Measurements from ENCODE around the gene IL32.
"Not testable (repeated sequence)": the region's sequence is repeated elsewhere in the genome, so short reads cannot be mapped to it uniquely, and the experiment has no call there.

Gene IL32

DNA sequence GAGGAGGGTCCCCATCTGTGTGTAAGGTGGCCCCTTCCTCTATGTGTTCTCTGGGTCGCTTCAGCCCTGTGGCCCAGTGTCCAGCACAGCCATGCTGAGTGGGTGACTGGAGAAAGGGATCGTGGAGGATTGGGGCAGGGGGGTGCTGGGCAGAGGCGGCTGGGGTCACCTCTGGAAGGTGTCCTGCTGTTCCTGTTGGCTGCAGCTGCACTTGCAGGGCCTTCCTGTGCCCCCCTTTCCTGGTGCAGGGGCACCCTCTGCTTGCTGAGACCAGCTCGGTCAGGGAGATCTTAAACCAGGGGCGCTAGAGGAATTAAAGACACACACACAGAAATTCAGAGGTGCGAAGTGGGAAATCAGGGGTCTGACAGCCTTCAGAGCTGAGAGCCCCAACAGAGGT lies 11.1 kb downstream of the IL32 start:
- peaks cover 32% of the 10 kb centered on the region for H3K27me3 ChIP-seq (replicated peaks; ENCODE audit: insufficient read depth, low read length)
- H3K9me3 ChIP-seq (replicated peaks; ENCODE audit: insufficient read depth, low read length): no peaks in the 10 kb centered on the region
- peaks cover 27% of the 10 kb centered on the region for H3K4me1 ChIP-seq (ENCODE audit: low read length)
- TF ChIP-seq, protein P1, sequence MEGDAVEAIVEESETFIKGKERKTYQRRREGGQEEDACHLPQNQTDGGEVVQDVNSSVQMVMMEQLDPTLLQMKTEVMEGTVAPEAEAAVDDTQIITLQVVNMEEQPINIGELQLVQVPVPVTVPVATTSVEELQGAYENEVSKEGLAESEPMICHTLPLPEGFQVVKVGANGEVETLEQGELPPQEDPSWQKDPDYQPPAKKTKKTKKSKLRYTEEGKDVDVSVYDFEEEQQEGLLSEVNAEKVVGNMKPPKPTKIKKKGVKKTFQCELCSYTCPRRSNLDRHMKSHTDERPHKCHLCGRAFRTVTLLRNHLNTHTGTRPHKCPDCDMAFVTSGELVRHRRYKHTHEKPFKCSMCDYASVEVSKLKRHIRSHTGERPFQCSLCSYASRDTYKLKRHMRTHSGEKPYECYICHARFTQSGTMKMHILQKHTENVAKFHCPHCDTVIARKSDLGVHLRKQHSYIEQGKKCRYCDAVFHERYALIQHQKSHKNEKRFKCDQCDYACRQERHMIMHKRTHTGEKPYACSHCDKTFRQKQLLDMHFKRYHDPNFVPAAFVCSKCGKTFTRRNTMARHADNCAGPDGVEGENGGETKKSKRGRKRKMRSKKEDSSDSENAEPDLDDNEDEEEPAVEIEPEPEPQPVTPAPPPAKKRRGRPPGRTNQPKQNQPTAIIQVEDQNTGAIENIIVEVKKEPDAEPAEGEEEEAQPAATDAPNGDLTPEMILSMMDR (IDR thresholded peaks at IDR 0.05; ENCODE audit: low read length): no peak
- no peak for TF ChIP-seq EZH2 (optimal IDR thresholded peaks at IDR 0.05; ENCODE audit: low read depth, low read length)
- TF ChIP-seq EZH2phosphoT487 (IDR thresholded peaks at IDR 0.05; ENCODE audit: low read length): no peak
- peak; percentile 33 for DNase-seq
- H3K9ac ChIP-seq (ENCODE audit: low read length): peak overlapping the region; percentile 58
- H3K9me2 ChIP-seq (replicated peaks; ENCODE audit: insufficient read depth, low read length): no peaks in the 10 kb centered on the region
- no peaks in the 10 kb centered on the region for H3K36me3 ChIP-seq (replicated peaks; ENCODE audit: insufficient read depth, low read length)
- 0 out of 2 replicates have a peak, but pooled peaks cover 8% of the 10 kb centered on the region for H3F3A ChIP-seq (ENCODE audit: insufficient read depth, low read length)
- peak overlapping the region; percentile 81; the same call in 1 of the 2 replicates for H3K27ac ChIP-seq (ENCODE audit: low read length)
- H4K20me1 ChIP-seq (ENCODE audit: insufficient read depth, low read length): no peaks in the 10 kb centered on the region
- H3K4me3 ChIP-seq (ENCODE audit: low read length): peak overlapping the region; percentile 10; the same call in 1 of the 2 replicates
- peak overlapping the region; percentile 80 for H3K4me2 ChIP-seq (ENCODE audit: low read depth, low read length)
- 0 out of 2 replicates have a peak overlapping the region, but pooled peaks have one; percentile 2 for H2AFZ ChIP-seq (ENCODE audit: low read length)
- no peaks in the 10 kb centered on the region for H3K79me2 ChIP-seq (ENCODE audit: low read length)

DNA sequence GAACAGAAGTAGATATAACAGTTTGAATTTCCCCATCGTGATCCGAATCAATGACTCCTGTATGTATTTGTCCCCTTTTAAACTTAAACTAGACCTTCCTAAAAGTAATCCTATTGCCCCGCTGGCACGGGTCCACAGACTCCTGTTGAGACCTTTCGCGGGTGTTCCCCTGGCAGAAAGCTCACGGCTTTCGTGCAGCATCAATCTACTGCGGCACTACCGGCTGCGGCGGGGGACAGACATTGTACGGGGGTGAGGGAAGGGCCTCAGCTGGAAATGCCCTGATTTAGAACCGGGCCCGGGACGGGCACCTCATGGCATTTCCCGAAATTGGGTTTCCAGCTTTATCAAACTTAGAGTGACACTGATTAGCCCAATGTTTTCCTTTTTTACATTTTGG lies 14.6 kb downstream of the IL32 start:
- Histone ChIP-seq H3K27ac (ENCODE audit: low read length) (no peak overlapping the region), H3F3A (ENCODE audit: insufficient read depth, low read length) (0 out of 2 replicates have a peak, but pooled peaks cover 8% of the 10 kb centered on the region), H3K4me2 (ENCODE audit: low read depth, low read length) (no peak overlapping the region), H2AFZ (ENCODE audit: low read length) (no peak overlapping the region), H3K9me2 (replicated peaks; ENCODE audit: insufficient read depth, low read length) (no peaks in the 10 kb centered on the region), H3K4me1 (ENCODE audit: low read length) (peaks cover 23% of the 10 kb centered on the region), H3K4me3 (ENCODE audit: low read length) (no peak overlapping the region), H3K27me3 (replicated peaks; ENCODE audit: insufficient read depth, low read length) (peaks cover 36% of the 10 kb centered on the region), H4K20me1 (ENCODE audit: insufficient read depth, low read length) (no peaks in the 10 kb centered on the region), H3K9ac (ENCODE audit: low read length) (no peak overlapping the region), H3K9me3 (replicated peaks; ENCODE audit: insufficient read depth, low read length) (no peaks in the 10 kb centered on the region), H3K36me3 (replicated peaks; ENCODE audit: insufficient read depth, low read length) (no peaks in the 10 kb centered on the region), H3K79me2 (ENCODE audit: low read length) (no peaks in the 10 kb centered on the region)
- DNase-seq: no peak
- TF ChIP-seq EZH2 (optimal IDR thresholded peaks at IDR 0.05; ENCODE audit: low read depth, low read length) (no peak), EZH2phosphoT487 (IDR thresholded peaks at IDR 0.05; ENCODE audit: low read length) (no peak)
- TF ChIP-seq, protein P1 (IDR thresholded peaks at IDR 0.05; ENCODE audit: low read length): no peak

DNA sequence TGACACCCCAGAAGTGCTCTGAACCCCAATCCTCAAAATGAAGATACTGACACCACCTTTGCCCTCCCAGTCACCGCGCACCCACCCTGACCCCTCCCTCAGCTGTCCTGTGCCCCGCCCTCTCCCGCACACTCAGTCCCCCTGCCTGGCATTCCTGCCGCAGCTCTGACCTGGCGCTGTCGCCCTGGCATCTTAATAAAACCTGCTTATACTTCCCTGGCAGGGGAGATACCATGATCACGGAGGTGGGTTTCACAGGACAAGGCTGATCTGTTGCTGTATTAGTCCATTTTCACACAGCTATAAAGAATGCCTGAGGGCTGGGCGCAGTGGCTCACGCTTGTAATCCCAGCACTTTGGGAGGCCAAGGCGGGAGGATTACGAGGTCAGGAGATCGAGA lies 16.5 kb downstream of the IL32 start:
- H2AFZ ChIP-seq (ENCODE audit: low read length); H3K36me3 ChIP-seq (replicated peaks; ENCODE audit: insufficient read depth, low read length); H3K9me3 ChIP-seq (replicated peaks; ENCODE audit: insufficient read depth, low read length); H3K79me2 ChIP-seq (ENCODE audit: low read length); H3F3A ChIP-seq (ENCODE audit: insufficient read depth, low read length); H3K4me1 ChIP-seq (ENCODE audit: low read length); DNase-seq; H3K4me3 ChIP-seq (ENCODE audit: low read length); H3K9me2 ChIP-seq (replicated peaks; ENCODE audit: insufficient read depth, low read length); H3K4me2 ChIP-seq (ENCODE audit: low read depth, low read length); H3K9ac ChIP-seq (ENCODE audit: low read length); H4K20me1 ChIP-seq (ENCODE audit: insufficient read depth, low read length); H3K27ac ChIP-seq (ENCODE audit: low read length): not testable (repeated sequence)
- peaks cover 40% of the 10 kb centered on the region for H3K27me3 ChIP-seq (replicated peaks; ENCODE audit: insufficient read depth, low read length)

DNA sequence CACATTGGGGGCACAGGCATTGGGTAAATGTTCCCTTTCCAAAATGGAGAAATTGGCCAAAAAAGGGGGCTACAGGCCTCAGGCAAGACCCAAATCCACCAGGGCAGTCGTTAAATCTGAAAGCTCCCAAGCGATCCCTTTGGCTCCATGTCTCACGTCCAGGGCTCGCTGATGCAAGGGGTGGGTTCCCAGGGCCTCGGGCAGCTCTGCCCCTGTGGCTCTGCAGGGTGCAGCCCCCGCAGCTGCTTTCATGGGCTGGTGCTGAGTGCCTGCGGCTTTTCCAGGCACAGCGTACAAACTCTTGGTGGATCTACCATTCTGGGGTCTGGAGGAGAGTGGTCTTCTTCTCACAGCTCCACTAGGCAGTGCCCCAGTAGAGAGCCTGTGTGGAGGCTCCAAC lies 18.0 kb downstream of the IL32 start:
- not testable (repeated sequence) for DNase-seq; H3K4me1 ChIP-seq (ENCODE audit: low read length); H4K20me1 ChIP-seq (ENCODE audit: insufficient read depth, low read length); H3K27ac ChIP-seq (ENCODE audit: low read length); H2AFZ ChIP-seq (ENCODE audit: low read length); H3K9me3 ChIP-seq (replicated peaks; ENCODE audit: insufficient read depth, low read length); H3K9ac ChIP-seq (ENCODE audit: low read length); H3K79me2 ChIP-seq (ENCODE audit: low read length); H3K9me2 ChIP-seq (replicated peaks; ENCODE audit: insufficient read depth, low read length); H3K4me3 ChIP-seq (ENCODE audit: low read length); H3F3A ChIP-seq (ENCODE audit: insufficient read depth, low read length); H3K36me3 ChIP-seq (replicated peaks; ENCODE audit: insufficient read depth, low read length); H3K4me2 ChIP-seq (ENCODE audit: low read depth, low read length)
- H3K27me3 ChIP-seq (replicated peaks; ENCODE audit: insufficient read depth, low read length): peaks cover 43% of the 10 kb centered on the region
